WI38 (cell line): ENCODE results near the gene ELMO1.

Experiments
- H3K4me3 ChIP-seq: 2 replicates; pipeline ENCODE4 v1.5.1; 2011; ENCODE audit warnings: low read depth, mild to moderate bottlenecking, control low read depth, low read length
- CTCF ChIP-seq: IDR thresholded peaks from 2 replicates; pipeline ENCODE4 v1.5.1; 2012; ENCODE audit warnings: low read depth, mild to moderate bottlenecking, control low read depth, low read length

Gene ELMO1

GRCh38 chr7:37180828-37181549 lies 267.7 kb downstream of the ELMO1 start:
- no peak overlapping the region for H3K4me3 ChIP-seq
- no peak for TF ChIP-seq CTCF

- H3K4me3 ChIP-seq = no peak overlapping the region
- TF ChIP-seq CTCF = no peak
Measured at GRCh38 chr7:37176079-37176478, 272.6 kb downstream of the ELMO1 start.

- no peak for TF ChIP-seq CTCF
- H3K4me3 ChIP-seq = no peak overlapping the region
Measured at GRCh38 chr7:37174460-37174859, 274.2 kb downstream of the ELMO1 start.

DNA sequence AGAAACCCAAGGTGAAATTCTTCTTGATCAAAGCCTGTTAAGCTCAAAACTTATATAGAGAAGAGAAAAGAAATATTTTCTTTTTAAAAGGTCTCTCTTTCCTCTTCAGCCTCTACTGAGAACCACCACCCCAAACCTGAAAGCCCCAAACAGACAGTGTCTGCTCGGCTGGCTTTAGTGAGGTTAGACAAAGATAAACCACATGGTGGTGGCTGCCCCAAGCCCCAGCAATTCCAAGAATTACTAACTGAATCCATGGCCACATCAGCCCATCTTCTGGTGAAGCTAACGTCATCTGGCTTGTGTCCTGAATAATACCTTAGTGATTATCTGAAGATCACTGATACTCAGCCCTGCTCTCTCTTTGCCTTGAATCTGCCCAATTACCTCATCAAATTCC lies 275.0 kb downstream of the ELMO1 start:
- TF ChIP-seq CTCF = no peak
- H3K4me3 ChIP-seq = no peak overlapping the region

DNA sequence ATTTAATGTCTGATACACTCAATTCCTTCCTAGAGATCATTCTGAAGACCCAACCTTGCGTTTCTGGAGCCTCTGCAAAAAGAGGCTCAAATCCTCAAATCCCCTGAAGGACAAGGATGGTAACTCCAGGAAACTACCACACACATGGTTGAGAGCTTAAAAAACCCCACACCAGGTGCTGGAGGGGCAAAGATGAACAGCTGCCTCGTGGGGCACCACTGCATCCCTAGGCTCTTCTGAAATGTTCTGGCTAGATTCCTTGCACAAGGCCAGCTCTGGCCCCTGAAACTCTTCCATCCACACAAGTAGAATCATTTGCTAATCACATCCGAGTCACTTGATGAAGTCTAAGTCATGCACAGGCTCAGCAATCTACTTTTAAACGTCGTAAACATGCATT lies 286.6 kb downstream of the ELMO1 start:
- TF ChIP-seq CTCF = no peak
- H3K4me3 ChIP-seq = no peak overlapping the region

- no peak for TF ChIP-seq CTCF
Measured at GRCh38 chr7:37160656-37161055, 288.0 kb downstream of the ELMO1 start.

GRCh38 chr7:37153376-37153775 lies 295.3 kb downstream of the ELMO1 start:
- TF ChIP-seq CTCF = no peak

More at GRCh38 chr7:37160656-37161055, 288.0 kb downstream of the ELMO1 start:
- H3K4me3 ChIP-seq = no peak overlapping the region

More at GRCh38 chr7:37153376-37153775, 295.3 kb downstream of the ELMO1 start:
- H3K4me3 ChIP-seq = no peak overlapping the region
